ENCODE measurements around the gene PLD4. TPM values are rescaled to one million over a fixed set of nuclear protein-coding genes. Genes with fewer than 3 reads are reported as not detected.

The PLD4 gene
- total and polyA plus RNA-seq, 2 donors (not counting 1 experiment from before 2014, with no cell fraction given) = 0.17 TPM; not detected in 1

DNA sequence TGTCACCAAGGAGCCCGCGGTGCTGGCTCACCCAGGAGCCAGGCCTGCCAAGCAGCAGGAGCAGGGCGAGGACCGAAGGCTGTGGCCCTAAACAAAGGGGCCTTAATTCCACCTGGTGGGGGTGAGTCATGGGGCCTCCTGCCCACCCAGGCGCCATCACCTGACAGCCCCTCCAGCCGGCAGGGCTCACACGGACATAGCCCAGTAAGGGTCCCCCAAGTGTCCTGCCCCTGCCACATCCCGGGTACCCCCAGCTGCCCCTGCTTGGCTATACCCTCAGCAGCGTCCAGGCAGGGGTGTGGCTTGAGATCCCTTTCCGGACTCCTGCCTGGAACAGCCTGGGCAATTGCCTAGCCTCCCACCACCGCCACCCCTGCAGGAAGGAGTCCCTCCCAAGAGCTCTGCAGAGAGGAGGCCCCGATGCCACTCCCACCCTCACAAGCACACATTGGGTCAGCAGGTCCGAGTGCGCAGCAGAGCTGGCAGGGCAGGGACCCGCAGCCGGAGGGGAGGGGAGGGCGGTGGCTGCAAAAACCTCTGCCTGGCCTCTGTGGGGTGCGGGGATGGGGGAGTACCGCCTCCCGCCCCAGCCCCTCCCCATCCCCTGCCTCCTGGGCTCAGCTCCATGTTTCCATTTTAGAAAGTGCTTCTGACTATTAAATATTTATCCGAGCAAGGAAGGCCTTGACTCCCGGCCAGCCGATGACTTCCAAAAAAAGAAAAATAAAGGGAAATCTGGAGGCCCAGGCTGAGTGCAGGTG, 48.9 kb downstream of the PLD4 start:
- no peak for TF ChIP-seq EZH2 (IDR thresholded peaks at IDR 0.05; ENCODE audit: low read length, missing control alignments)
- TF ChIP-seq, protein P1, sequence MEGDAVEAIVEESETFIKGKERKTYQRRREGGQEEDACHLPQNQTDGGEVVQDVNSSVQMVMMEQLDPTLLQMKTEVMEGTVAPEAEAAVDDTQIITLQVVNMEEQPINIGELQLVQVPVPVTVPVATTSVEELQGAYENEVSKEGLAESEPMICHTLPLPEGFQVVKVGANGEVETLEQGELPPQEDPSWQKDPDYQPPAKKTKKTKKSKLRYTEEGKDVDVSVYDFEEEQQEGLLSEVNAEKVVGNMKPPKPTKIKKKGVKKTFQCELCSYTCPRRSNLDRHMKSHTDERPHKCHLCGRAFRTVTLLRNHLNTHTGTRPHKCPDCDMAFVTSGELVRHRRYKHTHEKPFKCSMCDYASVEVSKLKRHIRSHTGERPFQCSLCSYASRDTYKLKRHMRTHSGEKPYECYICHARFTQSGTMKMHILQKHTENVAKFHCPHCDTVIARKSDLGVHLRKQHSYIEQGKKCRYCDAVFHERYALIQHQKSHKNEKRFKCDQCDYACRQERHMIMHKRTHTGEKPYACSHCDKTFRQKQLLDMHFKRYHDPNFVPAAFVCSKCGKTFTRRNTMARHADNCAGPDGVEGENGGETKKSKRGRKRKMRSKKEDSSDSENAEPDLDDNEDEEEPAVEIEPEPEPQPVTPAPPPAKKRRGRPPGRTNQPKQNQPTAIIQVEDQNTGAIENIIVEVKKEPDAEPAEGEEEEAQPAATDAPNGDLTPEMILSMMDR (conservative IDR thresholded peaks at IDR 0.05 in 1 of 2, IDR thresholded peaks at IDR 0.05 in 1 of 2; ENCODE audit: low read depth in 1 of 2, low read length in 2 of 2) = no peak
- Histone ChIP-seq H3K79me2 (ENCODE audit: control insufficient read depth, insufficient read depth, low read length) (peaks cover 1% of the 10 kb centered on the region), H2AFZ (ENCODE audit: low read length) (no peak overlapping the region), H3K27me3 (ENCODE audit: control insufficient read depth, insufficient read depth, low read length) (no peaks in the 10 kb centered on the region), H3K9ac (ENCODE audit: insufficient read depth, low read length) (peak overlapping the region; percentile 13), H3K27ac (ENCODE audit: insufficient read depth, low read length) (peak overlapping the region; percentile 92), H4K20me1 (ENCODE audit: control insufficient read depth, extremely low read depth, insufficient read depth, low read length) (no peaks in the 10 kb centered on the region), H3K9me3 (ENCODE audit: control insufficient read depth, insufficient read depth, low read depth, low read length) (no peaks in the 10 kb centered on the region), H3K4me1 (ENCODE audit: control insufficient read depth, extremely low read depth, insufficient read depth, low read length) (peaks cover 44% of the 10 kb centered on the region), H3K36me3 (ENCODE audit: control insufficient read depth, insufficient read depth, low read length) (no peaks in the 10 kb centered on the region), H3K4me3 (replicated peaks in 1 of 4; ENCODE audit: control extremely low read depth in 1 of 4, insufficient read depth in 1 of 4, low read depth in 3 of 4, low read length in 4 of 4) (peak overlapping the region in 1 of 4 experiments; percentile 36), H3K4me2 (ENCODE audit: extremely low read depth, insufficient read depth, low read length) (peak overlapping the region; percentile 63)
- DNase-seq (ENCODE audit: low read depth in 2 of 2) = peak; percentile 95 to 97

DNA sequence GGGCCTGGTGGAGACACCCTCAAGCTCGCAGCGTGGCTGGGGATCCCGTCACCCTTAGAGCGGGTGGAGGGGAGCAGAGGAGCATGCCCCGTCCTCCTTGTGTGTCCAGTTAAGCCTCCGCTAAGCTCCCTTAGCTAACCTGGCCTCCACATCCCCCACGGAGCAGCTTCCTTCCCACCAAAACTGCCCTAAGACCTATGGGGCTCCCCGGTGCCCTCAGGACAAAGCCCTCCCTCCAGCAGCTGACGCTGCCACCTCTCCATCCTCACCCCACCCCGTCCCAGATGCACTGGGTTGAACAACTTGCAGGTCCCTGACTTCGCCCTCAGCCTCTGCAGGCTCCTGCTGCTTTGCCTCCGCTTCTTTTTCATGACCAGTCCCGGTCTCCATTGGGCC, 49.5 kb downstream of the PLD4 start:
- H3K9me3 ChIP-seq (ENCODE audit: control insufficient read depth, insufficient read depth, low read depth, low read length) = no peaks in the 10 kb centered on the region
- no peaks in the 10 kb centered on the region for H3K36me3 ChIP-seq (ENCODE audit: control insufficient read depth, insufficient read depth, low read length)
- H4K20me1 ChIP-seq (ENCODE audit: control insufficient read depth, extremely low read depth, insufficient read depth, low read length) = no peaks in the 10 kb centered on the region
- H3K4me1 ChIP-seq (ENCODE audit: control insufficient read depth, extremely low read depth, insufficient read depth, low read length) = peaks cover 39% of the 10 kb centered on the region
- H3K79me2 ChIP-seq (ENCODE audit: control insufficient read depth, insufficient read depth, low read length) = no peaks in the 10 kb centered on the region
- H3K27ac ChIP-seq (ENCODE audit: insufficient read depth, low read length) = peak overlapping the region; percentile 14
- H3K9ac ChIP-seq (ENCODE audit: insufficient read depth, low read length) = no peak overlapping the region
- no peak overlapping the region for H2AFZ ChIP-seq (ENCODE audit: low read length)
- peak overlapping the region in 2 of 4 experiments; percentile 6 for H3K4me3 ChIP-seq (replicated peaks in 1 of 4; ENCODE audit: control extremely low read depth in 1 of 4, insufficient read depth in 1 of 4, low read depth in 3 of 4, low read length in 4 of 4)
- TF ChIP-seq, protein P1 (conservative IDR thresholded peaks at IDR 0.05 in 1 of 2, IDR thresholded peaks at IDR 0.05 in 1 of 2; ENCODE audit: low read depth in 1 of 2, low read length in 2 of 2) = no peak
- no peak for TF ChIP-seq EZH2 (IDR thresholded peaks at IDR 0.05; ENCODE audit: low read length, missing control alignments)
- DNase-seq (ENCODE audit: low read depth in 2 of 2) = no peak
- no peaks in the 10 kb centered on the region for H3K27me3 ChIP-seq (ENCODE audit: control insufficient read depth, insufficient read depth, low read length)
- H3K4me2 ChIP-seq (ENCODE audit: extremely low read depth, insufficient read depth, low read length) = peak overlapping the region; percentile 63

DNA sequence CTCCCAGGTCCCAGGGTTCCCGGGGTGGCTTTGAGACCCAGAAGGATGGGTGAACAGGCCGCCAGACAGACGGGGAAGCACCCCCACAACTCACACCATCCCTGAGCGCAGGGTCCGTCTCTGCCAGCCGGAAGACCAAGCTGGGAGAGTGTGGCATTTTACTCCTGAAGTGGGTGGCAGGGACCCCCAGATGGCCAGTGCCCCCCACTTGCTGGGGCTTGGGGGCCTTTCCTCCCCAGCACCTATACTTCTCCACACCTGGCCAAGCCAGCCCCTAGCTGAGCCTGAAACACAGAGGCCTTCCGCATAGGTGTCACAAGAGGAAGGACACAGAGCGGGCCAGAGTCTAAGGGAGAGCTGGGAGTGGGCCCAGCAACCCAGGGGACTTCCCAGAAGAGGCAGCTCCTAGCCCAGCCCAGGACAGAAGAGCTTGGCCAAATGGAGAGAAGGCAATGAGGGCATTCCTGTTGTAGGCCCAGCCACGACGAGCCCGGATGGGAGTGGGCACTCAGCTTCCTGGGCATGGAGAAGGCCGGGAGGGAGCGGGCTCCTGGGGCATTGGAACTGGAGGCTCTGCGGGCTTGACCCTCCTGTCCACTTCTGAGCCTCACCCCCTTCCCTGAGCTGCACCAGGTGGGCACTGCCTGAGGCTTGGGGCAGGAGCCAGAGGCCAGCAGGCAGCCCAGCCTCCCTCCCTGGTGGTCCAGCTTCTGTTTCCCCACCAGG, 50.1 kb downstream of the PLD4 start:
- Histone ChIP-seq H3K27me3 (ENCODE audit: control insufficient read depth, insufficient read depth, low read length) (no peaks in the 10 kb centered on the region), H4K20me1 (ENCODE audit: control insufficient read depth, extremely low read depth, insufficient read depth, low read length) (no peaks in the 10 kb centered on the region), H3K9me3 (ENCODE audit: control insufficient read depth, insufficient read depth, low read depth, low read length) (no peaks in the 10 kb centered on the region), H3K36me3 (ENCODE audit: control insufficient read depth, insufficient read depth, low read length) (no peaks in the 10 kb centered on the region), H3K4me2 (ENCODE audit: extremely low read depth, insufficient read depth, low read length) (no peak overlapping the region), H3K79me2 (ENCODE audit: control insufficient read depth, insufficient read depth, low read length) (no peaks in the 10 kb centered on the region), H3K27ac (ENCODE audit: insufficient read depth, low read length) (peak overlapping the region; percentile 14), H2AFZ (ENCODE audit: low read length) (no peak overlapping the region), H3K4me3 (replicated peaks in 1 of 4; ENCODE audit: control extremely low read depth in 1 of 4, insufficient read depth in 1 of 4, low read depth in 3 of 4, low read length in 4 of 4) (no peak overlapping the region), H3K9ac (ENCODE audit: insufficient read depth, low read length) (no peak overlapping the region), H3K4me1 (ENCODE audit: control insufficient read depth, extremely low read depth, insufficient read depth, low read length) (peaks cover 39% of the 10 kb centered on the region)
- TF ChIP-seq EZH2 (IDR thresholded peaks at IDR 0.05; ENCODE audit: low read length, missing control alignments) = no peak
- TF ChIP-seq, protein P1 (conservative IDR thresholded peaks at IDR 0.05 in 1 of 2, IDR thresholded peaks at IDR 0.05 in 1 of 2; ENCODE audit: low read depth in 1 of 2, low read length in 2 of 2) = no peak
- no peak for DNase-seq (ENCODE audit: low read depth in 2 of 2)

Data from fibroblast of lung (primary cell).